ENCODE data around the gene HECW1.

DNA sequence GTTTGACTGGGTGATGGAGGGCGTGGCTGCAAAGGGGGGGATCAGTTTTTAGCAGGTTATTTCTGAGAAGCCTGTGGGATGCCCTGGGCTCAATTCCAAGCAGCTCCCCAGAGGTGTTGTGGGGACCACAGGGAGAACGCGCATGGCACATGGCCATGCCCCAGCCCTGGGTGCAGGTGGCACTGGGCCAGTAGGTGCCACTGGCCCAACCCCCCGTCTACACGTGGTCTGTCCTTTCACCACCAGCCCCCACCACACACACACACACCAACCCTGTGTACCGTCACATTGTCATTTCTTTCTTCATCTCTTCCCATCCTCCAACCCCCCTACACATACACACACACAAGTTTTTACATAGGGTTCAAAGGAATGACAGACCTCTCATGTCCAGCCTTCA lies 355.4 kb downstream of the HECW1 start:
- TF ChIP-seq FOXM1 (IDR thresholded peaks at IDR 0.05; ENCODE audit: borderline replicate concordance) (no peak), SP1 (IDR thresholded peaks at IDR 0.05) (no peak), BHLHE40 (IDR thresholded peaks at IDR 0.05; ENCODE audit: borderline replicate concordance) (no peak), CTBP1 (IDR thresholded peaks at IDR 0.05; ENCODE audit: borderline replicate concordance) (no peak), TARDBP (IDR thresholded peaks at IDR 0.05) (no peak), L3MBTL2 (conservative IDR thresholded peaks at IDR 0.05) (no peak), HDGF (IDR thresholded peaks at IDR 0.05; ENCODE audit: borderline replicate concordance) (no peak)

All from HEK293T (cell line).